ENCODE results near the gene TYSND1. TPM values are rescaled to one million over a fixed set of nuclear protein-coding genes. Genes with fewer than 3 reads are reported as not detected.

Gene TYSND1
- total RNA-seq, 1 donor from 2014 or later, result 13.4 TPM

GRCh38 chr10:70092389-70092718 lies 54.1 kb downstream of the TYSND1 start:
- TF ChIP-seq, protein P1, sequence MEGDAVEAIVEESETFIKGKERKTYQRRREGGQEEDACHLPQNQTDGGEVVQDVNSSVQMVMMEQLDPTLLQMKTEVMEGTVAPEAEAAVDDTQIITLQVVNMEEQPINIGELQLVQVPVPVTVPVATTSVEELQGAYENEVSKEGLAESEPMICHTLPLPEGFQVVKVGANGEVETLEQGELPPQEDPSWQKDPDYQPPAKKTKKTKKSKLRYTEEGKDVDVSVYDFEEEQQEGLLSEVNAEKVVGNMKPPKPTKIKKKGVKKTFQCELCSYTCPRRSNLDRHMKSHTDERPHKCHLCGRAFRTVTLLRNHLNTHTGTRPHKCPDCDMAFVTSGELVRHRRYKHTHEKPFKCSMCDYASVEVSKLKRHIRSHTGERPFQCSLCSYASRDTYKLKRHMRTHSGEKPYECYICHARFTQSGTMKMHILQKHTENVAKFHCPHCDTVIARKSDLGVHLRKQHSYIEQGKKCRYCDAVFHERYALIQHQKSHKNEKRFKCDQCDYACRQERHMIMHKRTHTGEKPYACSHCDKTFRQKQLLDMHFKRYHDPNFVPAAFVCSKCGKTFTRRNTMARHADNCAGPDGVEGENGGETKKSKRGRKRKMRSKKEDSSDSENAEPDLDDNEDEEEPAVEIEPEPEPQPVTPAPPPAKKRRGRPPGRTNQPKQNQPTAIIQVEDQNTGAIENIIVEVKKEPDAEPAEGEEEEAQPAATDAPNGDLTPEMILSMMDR (IDR thresholded peaks at IDR 0.05), result no peak
- H3K27ac ChIP-seq, result no peak overlapping the region
- H3K4me3 ChIP-seq, result no peak overlapping the region

DNA sequence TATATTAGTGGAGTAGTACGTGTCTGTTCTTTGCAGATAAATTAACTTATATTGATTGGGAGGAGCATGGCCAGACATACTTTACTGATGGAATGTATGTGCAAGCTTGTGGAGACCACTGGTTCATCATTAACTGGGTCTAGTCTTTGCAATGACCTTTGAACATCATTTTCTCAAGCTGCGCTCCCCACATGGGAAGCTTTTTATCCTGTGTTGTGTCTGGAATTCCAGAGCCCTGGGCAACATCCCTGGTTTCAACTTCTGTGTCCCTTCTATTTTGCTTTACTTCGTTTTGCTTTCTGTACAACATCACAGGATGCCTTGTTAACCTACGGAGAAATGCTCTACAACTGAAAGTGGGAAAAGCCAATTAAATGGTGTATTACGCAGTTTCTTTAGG lies 55.5 kb downstream of the TYSND1 start:
- Histone ChIP-seq H3K4me3 (no peak overlapping the region), H3K4me1 (no peaks in the 10 kb centered on the region), H3K9me3 (no peaks in the 10 kb centered on the region), H3K27ac (no peak overlapping the region), H3K27me3 (ENCODE audit: low read depth) (no peaks in the 10 kb centered on the region), H3K36me3 (peaks cover 13% of the 10 kb centered on the region)
- TF ChIP-seq, protein P1 (IDR thresholded peaks at IDR 0.05), result no peak
- intact Hi-C loops (cut with DNase I), result no loop called here
- DNase-seq (no peak), ATAC-seq (no peak)

More at GRCh38 chr10:70092389-70092718, 54.1 kb downstream of the TYSND1 start:
- ATAC-seq (no peak), DNase-seq (no peak)
- intact Hi-C loops (cut with DNase I), result no loop called here
- no peaks in the 10 kb centered on the region for H3K4me1 ChIP-seq
- no peaks in the 10 kb centered on the region for H3K9me3 ChIP-seq
- peaks cover 13% of the 10 kb centered on the region for H3K36me3 ChIP-seq
- no peaks in the 10 kb centered on the region for H3K27me3 ChIP-seq (ENCODE audit: low read depth)

DNA sequence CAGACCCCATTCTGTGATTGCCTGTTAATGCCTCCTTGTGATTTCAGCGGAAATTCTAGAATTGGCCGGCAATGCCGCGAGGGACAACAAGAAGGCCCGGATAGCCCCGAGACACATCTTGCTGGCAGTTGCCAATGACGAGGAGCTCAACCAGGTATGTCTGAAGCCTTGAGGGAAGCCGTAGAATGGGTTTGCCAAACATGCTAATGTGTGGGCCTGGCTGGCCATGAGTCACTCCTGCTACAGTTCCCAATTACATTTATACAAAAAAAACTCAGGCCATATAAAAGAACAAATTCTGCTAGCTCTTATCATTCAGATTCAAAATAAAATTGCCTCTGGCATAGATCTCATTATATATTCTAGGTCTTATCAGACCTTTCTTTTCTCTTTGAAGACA lies 56.5 kb downstream of the TYSND1 start:
- H3K9me3 ChIP-seq, result no peaks in the 10 kb centered on the region
- peaks cover 13% of the 10 kb centered on the region for H3K36me3 ChIP-seq
- ATAC-seq (no peak), DNase-seq (no peak)
- TF ChIP-seq, protein P1 (IDR thresholded peaks at IDR 0.05), result no peak
- no peaks in the 10 kb centered on the region for H3K27me3 ChIP-seq (ENCODE audit: low read depth)
- H3K4me3 ChIP-seq, result no peak overlapping the region
- no peak overlapping the region for H3K27ac ChIP-seq
- intact Hi-C loops (cut with DNase I), result no loop called here
- H3K4me1 ChIP-seq, result no peaks in the 10 kb centered on the region

GRCh38 chr10:70088308-70088698 lies 58.2 kb downstream of the TYSND1 start:
- TF ChIP-seq, protein P1 (IDR thresholded peaks at IDR 0.05), result no peak
- ATAC-seq (no peak), DNase-seq (no peak)
- no peaks in the 10 kb centered on the region for H3K27me3 ChIP-seq (ENCODE audit: low read depth)
- no peaks in the 10 kb centered on the region for H3K9me3 ChIP-seq
- H3K4me1 ChIP-seq, result no peaks in the 10 kb centered on the region
- no peak overlapping the region for H3K27ac ChIP-seq
- intact Hi-C loops (cut with DNase I), result no loop called here
- H3K36me3 ChIP-seq, result peaks cover 10% of the 10 kb centered on the region
- H3K4me3 ChIP-seq, result no peak overlapping the region

Other genes with a start within 250 kb of the TYSND1 start
- 6.6 TPM for gene MACROH2A2, start 93.9 kb downstream of the TYSND1 start, total RNA-seq
- 9.7 TPM for gene AIFM2, start 13.9 kb downstream of the TYSND1 start, total RNA-seq
- gene SAR1A, start 23.8 kb upstream of the TYSND1 start, total RNA-seq, result 114 TPM
- 163 TPM for gene PPA1, start 86.7 kb upstream of the TYSND1 start, total RNA-seq
- 1.0 TPM for gene NPFFR1, start 137.3 kb upstream of the TYSND1 start, total RNA-seq
- 10.0 TPM for gene LRRC20, start 235.9 kb upstream of the TYSND1 start, total RNA-seq